PFSK-1 (cell line): ENCODE measurements around the gene SPRY2.

Source experiments
- FOXP2 ChIP-seq: optimal IDR thresholded peaks from 2 replicates; pipeline ENCODE3; 2011; ENCODE audit warnings: borderline replicate concordance, control low read depth, inconsistent platforms; ENCODE audit not compliant: insufficient read depth; ENCODE audit errors: extremely low read length, extremely low read depth
- POLR2AphosphoS5 ChIP-seq: IDR thresholded peaks from 2 replicates; pipeline ENCODE4 v1.6.1; 2012; ENCODE audit warnings: low read depth, mild to moderate bottlenecking, control low read depth, low read length, moderate library complexity
- SIN3A ChIP-seq: IDR thresholded peaks from 2 replicates; pipeline ENCODE4 v1.6.1; 2012; ENCODE audit warnings: mild to moderate bottlenecking, low read length, moderate library complexity, borderline replicate concordance; ENCODE audit not compliant: insufficient read depth
- TAF1 ChIP-seq: IDR thresholded peaks from 2 replicates; pipeline ENCODE4 v1.6.1; 2012; ENCODE audit warnings: low read length, control low read depth, borderline replicate concordance; ENCODE audit not compliant: insufficient read depth
- TF ChIP-seq, protein P1 (sequence below), 2 experiments: IDR thresholded peaks; 2 replicates each; pipeline versions ENCODE4 v1.6.1 to v1.8.0; 2011 to 2012; ENCODE audit warnings: low read depth in 2 of 2, low read length in 2 of 2, control low read depth in 1 of 2, inconsistent platforms in 1 of 2, mild to moderate bottlenecking in 1 of 2, moderate library complexity in 1 of 2; ENCODE audit not compliant: insufficient read depth in 1 of 2

DNA sequence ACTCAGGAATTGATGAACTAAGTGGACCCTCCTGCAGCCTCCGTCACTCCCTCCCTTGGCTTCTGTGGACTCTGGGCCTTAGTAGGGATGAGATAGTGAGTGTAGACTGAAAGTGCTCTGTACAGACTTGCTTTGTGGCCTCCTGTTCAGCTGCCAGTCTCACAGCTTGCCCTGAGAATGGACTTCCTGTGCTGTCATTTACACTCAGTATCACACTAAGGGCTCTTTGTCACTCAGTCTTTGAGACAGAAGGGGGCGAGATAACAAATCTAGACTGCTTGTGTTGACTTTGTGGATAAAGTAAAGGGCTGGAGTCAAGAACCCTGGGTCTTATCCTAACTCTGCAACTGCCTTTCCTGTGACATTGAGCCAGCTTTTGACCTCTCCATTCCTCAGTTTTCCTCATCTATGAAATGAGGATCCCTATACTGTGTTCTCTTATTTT lies 21.0 kb upstream of the SPRY2 start:
- no peak for TF ChIP-seq POLR2AphosphoS5
- TF ChIP-seq, protein P1, sequence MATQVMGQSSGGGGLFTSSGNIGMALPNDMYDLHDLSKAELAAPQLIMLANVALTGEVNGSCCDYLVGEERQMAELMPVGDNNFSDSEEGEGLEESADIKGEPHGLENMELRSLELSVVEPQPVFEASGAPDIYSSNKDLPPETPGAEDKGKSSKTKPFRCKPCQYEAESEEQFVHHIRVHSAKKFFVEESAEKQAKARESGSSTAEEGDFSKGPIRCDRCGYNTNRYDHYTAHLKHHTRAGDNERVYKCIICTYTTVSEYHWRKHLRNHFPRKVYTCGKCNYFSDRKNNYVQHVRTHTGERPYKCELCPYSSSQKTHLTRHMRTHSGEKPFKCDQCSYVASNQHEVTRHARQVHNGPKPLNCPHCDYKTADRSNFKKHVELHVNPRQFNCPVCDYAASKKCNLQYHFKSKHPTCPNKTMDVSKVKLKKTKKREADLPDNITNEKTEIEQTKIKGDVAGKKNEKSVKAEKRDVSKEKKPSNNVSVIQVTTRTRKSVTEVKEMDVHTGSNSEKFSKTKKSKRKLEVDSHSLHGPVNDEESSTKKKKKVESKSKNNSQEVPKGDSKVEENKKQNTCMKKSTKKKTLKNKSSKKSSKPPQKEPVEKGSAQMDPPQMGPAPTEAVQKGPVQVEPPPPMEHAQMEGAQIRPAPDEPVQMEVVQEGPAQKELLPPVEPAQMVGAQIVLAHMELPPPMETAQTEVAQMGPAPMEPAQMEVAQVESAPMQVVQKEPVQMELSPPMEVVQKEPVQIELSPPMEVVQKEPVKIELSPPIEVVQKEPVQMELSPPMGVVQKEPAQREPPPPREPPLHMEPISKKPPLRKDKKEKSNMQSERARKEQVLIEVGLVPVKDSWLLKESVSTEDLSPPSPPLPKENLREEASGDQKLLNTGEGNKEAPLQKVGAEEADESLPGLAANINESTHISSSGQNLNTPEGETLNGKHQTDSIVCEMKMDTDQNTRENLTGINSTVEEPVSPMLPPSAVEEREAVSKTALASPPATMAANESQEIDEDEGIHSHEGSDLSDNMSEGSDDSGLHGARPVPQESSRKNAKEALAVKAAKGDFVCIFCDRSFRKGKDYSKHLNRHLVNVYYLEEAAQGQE (IDR thresholded peaks at IDR 0.05; ENCODE audit: insufficient read depth in 1 of 2, low read depth in 2 of 2, low read length in 2 of 2) = no peak
- TF ChIP-seq SIN3A = peak; percentile 55; the same call in 1 of the 2 replicates
- TF ChIP-seq TAF1 = no peak
- no peak for TF ChIP-seq FOXP2
